ENCODE data around the gene RNU6-9. TPM values are rescaled to one million over a fixed set of nuclear protein-coding genes. Genes with fewer than 3 reads are reported as not detected.

RNU6-9 gene
- total and polyA plus RNA-seq, 2 experiments from 2014 or later: not detected

DNA sequence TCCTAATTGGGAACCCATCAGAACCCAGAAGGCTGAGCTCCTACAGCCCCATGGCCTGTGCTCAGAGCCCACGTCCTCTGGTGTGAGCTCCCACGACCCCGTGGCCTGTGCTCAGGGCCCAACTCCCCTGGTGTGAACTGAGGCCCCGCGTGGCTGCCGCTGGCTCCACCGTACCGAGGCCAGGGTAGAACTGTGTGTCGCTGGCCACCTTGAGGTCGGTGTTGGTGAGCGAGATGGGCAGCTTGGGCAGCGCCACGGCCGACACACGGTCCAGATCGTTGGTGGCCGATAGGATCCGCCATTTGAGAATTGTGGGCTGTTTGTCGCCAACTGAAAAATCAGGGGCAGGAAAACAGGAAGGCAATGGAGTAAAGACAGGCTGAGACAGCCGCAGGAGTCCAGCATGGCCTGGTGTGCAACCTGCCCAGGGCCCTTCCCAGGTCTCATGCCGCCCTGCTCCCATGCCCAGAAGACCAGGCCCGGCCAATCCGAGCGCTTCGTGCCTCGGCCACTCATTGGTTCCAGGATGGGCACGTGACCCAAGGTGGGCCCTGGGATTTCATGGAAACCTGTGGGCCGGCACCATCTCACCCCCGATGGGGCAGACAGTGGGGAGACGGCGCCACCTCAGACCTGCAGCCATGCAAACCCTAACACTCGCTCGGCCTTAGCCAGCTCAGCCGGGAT lies 11.8 kb upstream of the RNU6-9 start:
- Histone ChIP-seq H3K36me3 (peaks cover 12% of the 10 kb centered on the region), H3K4me3 (no peak overlapping the region), H3K27me3 (no peaks in the 10 kb centered on the region), H3K4me1 (ENCODE audit: low read depth) (no peaks in the 10 kb centered on the region), H3K9me3 (ENCODE audit: low read depth) (no peaks in the 10 kb centered on the region), H3K27ac (no peak overlapping the region)
- TF ChIP-seq, protein P1, sequence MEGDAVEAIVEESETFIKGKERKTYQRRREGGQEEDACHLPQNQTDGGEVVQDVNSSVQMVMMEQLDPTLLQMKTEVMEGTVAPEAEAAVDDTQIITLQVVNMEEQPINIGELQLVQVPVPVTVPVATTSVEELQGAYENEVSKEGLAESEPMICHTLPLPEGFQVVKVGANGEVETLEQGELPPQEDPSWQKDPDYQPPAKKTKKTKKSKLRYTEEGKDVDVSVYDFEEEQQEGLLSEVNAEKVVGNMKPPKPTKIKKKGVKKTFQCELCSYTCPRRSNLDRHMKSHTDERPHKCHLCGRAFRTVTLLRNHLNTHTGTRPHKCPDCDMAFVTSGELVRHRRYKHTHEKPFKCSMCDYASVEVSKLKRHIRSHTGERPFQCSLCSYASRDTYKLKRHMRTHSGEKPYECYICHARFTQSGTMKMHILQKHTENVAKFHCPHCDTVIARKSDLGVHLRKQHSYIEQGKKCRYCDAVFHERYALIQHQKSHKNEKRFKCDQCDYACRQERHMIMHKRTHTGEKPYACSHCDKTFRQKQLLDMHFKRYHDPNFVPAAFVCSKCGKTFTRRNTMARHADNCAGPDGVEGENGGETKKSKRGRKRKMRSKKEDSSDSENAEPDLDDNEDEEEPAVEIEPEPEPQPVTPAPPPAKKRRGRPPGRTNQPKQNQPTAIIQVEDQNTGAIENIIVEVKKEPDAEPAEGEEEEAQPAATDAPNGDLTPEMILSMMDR (IDR thresholded peaks at IDR 0.05; ENCODE audit: low read depth, low read length): no peak
- DNase-seq (ENCODE audit: low read depth in 1 of 2, low spot score in 1 of 2): no peak

DNA sequence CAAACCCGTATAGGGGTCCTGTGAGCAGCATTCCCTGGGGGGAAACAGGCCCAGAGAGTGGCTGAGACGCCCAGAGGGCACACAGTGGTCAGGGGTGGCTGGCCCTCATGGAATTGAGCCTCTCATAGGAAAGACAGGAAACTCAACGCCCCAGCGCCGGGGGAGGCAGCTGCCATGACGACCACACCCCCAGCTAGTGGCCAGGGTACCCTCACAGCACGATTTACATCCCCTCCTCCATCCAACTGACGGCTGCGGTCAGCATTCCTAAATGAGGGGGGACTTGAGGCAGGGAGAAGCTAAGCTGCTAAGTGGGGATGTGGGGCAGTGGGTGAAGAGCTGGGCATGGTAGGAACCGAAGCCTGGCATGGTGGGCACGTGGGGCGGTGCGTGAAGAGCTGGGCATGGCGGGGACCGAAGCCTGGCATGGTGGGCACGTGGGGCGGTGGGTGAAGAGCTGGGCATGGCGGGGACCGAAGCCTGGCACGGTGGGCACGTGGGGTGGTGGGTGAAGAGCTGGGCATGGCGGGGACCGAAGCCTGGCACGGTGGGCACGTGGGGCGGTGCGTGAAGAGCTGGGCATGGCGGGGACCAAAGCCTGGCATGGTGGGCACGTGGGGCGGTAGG lies 10.3 kb upstream of the RNU6-9 start:
- H3K27ac ChIP-seq: no peak overlapping the region
- DNase-seq (ENCODE audit: low read depth in 1 of 2, low spot score in 1 of 2): no peak
- no peaks in the 10 kb centered on the region for H3K9me3 ChIP-seq (ENCODE audit: low read depth)
- TF ChIP-seq, protein P1 (IDR thresholded peaks at IDR 0.05; ENCODE audit: low read depth, low read length): no peak
- no peaks in the 10 kb centered on the region for H3K4me1 ChIP-seq (ENCODE audit: low read depth)
- peaks cover 12% of the 10 kb centered on the region for H3K36me3 ChIP-seq
- no peak overlapping the region for H3K4me3 ChIP-seq
- H3K27me3 ChIP-seq: no peaks in the 10 kb centered on the region

DNA sequence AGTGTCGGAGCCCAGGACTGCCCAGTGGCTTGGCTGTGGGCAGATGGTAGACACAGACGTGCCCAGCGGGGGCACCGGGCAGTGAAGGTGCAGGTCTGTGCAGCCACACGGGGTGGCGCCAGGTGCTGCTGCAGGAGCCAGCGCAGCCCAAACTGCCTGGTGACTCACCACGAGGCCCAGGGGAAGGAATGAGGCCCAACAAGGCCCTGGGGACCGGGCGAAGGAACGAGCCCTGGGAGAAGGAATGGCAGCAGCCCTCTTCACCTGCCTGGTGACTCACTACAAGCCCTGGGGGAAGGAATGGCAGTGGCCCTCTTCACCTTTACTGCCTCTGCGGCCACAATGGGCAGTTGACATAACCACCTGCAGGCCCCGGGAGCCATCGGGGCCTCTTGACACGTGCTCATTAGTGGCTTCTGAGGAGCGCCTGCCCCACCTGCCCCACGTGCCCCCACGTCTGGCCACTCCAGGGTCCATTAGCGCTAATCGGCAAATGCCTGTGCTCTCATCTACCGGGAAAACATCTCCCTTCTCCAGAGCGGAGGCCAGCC lies 9.5 kb upstream of the RNU6-9 start:
- TF ChIP-seq, protein P1 (IDR thresholded peaks at IDR 0.05; ENCODE audit: low read depth, low read length): no peak
- no peaks in the 10 kb centered on the region for H3K4me1 ChIP-seq (ENCODE audit: low read depth)
- no peak overlapping the region for H3K27ac ChIP-seq
- H3K27me3 ChIP-seq: no peaks in the 10 kb centered on the region
- no peaks in the 10 kb centered on the region for H3K9me3 ChIP-seq (ENCODE audit: low read depth)
- peaks cover 12% of the 10 kb centered on the region for H3K36me3 ChIP-seq
- no peak overlapping the region for H3K4me3 ChIP-seq
- no peak for DNase-seq (ENCODE audit: low read depth in 1 of 2, low spot score in 1 of 2)

DNA sequence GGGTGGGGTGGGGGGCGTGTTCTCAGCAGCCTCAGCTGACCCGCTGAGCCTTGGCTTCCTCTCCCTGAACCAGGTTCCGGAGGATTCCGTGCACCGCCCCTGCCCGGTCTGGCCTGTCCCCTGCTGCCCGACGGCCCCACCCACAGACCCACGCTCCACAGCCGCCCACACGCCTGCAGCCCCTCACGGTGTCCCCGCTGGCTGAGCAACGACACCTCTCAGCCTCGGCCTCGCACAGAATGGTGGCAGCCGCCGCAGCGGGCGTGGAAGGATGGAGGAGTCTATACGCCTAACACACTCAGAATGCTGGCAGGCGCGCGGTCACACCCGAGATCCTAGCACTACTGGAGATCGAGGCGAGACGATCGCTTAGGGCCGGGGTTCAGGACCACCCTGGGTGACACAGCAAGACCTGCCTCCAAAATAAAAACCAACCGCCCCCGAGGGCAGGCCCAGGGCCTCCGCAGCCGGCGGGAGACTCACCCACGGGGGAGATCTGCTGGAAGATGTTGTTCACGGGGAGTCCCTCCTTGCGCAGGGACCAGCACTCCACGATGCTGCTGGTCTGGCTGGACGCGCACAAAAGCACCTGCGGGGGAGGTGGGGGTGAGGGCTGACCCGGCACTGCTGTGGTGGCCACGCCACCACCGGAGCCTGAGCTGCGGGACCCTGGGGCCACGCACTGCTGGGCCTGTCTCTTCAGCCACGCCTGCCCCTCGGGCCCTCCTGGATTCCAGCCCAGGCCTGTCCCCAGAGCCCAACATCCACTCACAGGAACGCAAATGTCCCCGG lies 8.7 kb upstream of the RNU6-9 start:
- Histone ChIP-seq H3K4me3 (no peak overlapping the region), H3K9me3 (ENCODE audit: low read depth) (no peaks in the 10 kb centered on the region), H3K27ac (no peak overlapping the region), H3K36me3 (peaks cover 9% of the 10 kb centered on the region), H3K27me3 (no peaks in the 10 kb centered on the region), H3K4me1 (ENCODE audit: low read depth) (no peaks in the 10 kb centered on the region)
- TF ChIP-seq, protein P1 (IDR thresholded peaks at IDR 0.05; ENCODE audit: low read depth, low read length): no peak
- DNase-seq (ENCODE audit: low read depth in 1 of 2, low spot score in 1 of 2): no peak

DNA sequence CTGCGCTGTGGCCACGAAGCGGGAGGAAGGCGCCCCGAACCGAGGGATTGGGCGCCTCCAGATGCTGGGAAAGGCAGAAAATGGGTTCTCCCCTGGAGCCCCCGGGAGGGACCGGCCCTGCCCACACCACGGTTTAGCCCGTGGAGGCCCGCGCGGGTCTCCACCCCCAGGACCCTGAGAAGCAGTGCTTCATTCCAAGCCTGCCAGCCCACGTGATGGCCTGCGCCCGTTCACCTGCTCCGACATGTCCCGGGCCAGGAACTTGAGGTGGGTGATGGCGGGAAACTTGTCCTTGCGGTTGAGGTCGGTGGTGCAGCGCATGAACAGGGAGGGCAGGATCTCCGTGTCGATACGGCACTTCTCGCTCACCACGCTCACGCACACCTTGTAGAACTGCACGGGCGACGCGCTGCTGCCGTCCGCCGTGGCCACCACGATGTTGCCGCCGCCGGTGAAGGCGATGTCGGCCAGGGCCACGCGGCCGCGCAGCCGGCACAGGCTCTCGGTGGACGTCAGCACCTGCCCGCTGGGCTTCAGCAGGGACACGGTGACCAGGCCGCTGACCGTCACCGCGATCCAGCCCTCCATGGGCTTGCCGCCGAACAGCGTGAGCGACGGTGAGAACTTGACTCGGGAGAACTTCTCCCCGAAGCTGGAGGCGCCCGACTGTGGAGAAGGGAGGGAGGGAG lies 7.6 kb upstream of the RNU6-9 start:
- Histone ChIP-seq H3K27me3 (no peaks in the 10 kb centered on the region), H3K4me3 (no peak overlapping the region), H3K9me3 (ENCODE audit: low read depth) (no peaks in the 10 kb centered on the region), H3K36me3 (peaks cover 9% of the 10 kb centered on the region), H3K4me1 (ENCODE audit: low read depth) (no peaks in the 10 kb centered on the region), H3K27ac (no peak overlapping the region)
- no peak for DNase-seq (ENCODE audit: low read depth in 1 of 2, low spot score in 1 of 2)
- TF ChIP-seq, protein P1 (IDR thresholded peaks at IDR 0.05; ENCODE audit: low read depth, low read length): no peak
